ENCODE data around the gene PIGU.
"Not testable (repeated sequence)": the region's sequence is repeated elsewhere in the genome, so short reads cannot be mapped to it uniquely, and the experiment has no call there.

PIGU gene, protein sequence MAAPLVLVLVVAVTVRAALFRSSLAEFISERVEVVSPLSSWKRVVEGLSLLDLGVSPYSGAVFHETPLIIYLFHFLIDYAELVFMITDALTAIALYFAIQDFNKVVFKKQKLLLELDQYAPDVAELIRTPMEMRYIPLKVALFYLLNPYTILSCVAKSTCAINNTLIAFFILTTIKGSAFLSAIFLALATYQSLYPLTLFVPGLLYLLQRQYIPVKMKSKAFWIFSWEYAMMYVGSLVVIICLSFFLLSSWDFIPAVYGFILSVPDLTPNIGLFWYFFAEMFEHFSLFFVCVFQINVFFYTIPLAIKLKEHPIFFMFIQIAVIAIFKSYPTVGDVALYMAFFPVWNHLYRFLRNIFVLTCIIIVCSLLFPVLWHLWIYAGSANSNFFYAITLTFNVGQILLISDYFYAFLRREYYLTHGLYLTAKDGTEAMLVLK

DNA sequence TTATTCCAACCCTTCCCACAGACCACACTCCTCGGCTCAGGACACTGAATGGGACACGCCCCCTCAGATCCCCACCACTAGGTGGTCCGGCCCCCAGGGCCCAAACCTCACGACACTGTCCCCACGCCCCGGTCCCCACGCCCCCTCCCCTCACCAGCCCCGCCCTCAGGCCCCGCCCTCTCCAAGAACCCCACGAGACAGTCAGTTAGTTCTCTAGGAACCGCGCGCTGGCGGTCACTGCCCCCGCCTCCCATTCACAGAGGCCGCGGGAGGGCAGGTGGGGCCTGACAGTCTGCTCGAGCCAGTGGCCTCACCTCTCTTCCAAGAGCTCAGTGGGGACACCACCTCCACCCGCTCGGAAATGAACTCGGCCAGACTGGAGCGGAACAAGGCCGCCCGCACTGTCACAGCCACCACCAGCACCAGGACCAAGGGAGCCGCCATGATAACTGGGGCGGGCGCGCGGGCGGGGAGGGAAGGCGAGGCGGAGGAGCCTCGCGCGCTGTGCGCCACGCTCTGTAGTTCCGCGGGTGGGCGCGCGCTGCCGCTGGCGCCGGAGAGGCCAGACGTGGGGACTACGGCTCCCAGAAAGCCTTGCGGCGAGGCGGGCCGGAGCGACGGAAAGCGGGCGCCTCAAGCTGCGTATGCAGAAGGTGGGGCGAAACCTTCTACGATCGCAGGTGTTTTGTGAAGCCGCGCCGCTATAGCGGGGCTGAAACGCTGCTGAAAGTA, at the start of gene PIGU:
Gene PIGU (minus strand): TSS at position 451 of the 732 bp plus-strand sequence. CDS start 7 bp downstream, at position 444.
- DNase-seq: peak; percentile 95

- DNase-seq: no peak
Observed at GRCh38 chr20:34724172-34724571, 47.3 kb upstream of the PIGU start.

- peak; percentile 51 for DNase-seq
Observed at GRCh38 chr20:34722560-34722959, 45.7 kb upstream of the PIGU start.

DNA sequence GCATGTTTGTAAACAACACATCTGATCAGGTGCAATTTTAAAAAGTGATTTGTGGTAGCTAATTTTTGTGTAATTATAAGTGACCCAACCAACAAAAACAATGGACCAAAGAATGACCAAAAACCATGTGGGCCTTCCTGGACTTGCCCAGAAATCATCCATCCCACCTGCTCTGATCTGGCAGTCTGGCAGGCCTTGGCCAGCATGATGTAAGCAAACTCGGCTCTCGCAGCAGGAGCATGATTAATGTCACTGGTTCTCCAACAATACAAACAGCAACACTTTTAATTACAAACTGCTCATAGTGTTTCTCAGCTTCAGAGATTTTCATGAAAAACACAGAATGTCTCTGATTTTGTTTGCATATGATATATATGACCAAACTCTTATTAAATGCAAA, 43.4 kb upstream of the PIGU start:
- no peak for DNase-seq

DNA sequence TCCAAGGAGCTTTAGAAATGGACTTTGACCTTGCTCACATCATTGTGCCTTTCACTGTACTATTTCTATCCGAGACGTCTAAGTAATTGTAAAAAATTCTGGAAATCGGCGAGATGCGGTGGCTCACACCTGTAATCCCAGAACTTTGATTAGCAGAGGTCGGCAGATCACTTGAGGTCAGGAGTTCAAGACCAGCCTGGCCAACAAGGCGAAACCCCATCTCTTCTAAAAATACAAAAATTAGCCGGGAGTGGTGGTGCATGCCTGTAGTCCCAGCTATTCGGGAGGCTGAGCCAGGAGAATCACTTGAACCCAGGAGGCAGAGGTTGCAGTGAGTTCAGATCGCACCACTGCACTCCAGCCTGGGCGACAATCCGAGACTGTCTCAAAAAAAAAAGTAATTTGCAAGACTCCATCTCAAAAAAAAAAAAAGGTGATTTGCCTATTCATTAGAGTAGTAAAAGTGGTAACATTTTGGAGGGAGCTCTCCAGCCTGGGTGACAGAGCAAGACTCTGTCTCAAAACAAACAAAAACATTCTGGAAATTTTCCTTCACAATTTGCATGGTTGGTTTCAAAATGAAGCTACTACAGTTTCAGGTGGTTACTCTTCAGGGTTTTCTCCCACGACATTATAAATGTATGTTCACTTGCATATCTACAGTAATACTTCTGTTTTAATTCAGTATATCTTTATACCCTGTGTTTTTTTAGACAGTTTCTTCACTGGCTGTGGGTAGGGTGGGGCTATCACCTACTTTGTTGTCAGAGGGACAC, 42.5 kb upstream of the PIGU start:
- not testable (repeated sequence) for DNase-seq

GRCh38 chr20:34717230-34718095, 40.6 kb upstream of the PIGU start:
- DNase-seq: no peak

DNA sequence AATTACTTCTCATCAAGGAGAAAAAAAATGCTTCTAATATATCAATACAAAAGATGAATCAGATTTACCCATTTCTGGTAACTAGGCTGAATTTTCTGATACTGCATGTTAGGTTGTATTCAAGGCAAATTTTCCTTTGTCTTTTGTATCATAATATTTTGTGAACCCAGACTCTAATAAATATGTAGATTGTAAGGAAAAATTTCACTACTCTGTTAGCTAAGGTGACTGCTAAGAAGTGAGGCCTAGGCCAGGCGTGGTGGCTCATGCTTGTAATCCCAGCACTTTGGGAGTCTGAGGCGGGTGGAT, 40.0 kb upstream of the PIGU start:
- DNase-seq: no peak

- DNase-seq: peak; percentile 38
Observed at GRCh38 chr20:34715384-34715783, 38.5 kb upstream of the PIGU start.

DNA sequence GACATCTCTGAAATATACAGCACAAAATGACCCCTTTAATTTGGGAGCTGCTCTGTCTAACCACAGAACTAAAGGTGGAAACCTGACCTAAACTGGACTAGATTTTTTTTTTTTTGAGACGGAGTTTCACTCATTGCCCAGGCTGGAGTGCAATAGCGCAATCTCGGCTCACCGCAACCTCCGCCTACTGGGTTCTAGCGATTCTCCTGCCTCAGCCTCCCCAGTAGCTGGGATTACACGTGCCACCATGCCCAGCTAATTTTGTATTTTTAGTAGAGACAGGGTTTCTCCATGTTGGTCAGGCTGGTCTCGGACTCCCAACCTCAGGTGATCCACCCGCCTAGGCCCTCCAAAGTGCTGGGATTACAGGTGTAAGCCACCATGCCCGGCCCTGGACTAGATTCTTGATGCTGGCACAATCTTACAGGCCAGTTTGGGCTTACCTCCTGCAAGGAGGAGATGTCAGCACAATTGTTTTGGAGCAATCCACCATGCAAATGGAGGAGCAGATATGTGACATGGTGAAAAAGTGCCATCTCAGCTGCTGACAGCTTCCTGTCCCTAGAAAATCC, 37.1 kb upstream of the PIGU start:
- DNase-seq: not testable (repeated sequence)

DNA sequence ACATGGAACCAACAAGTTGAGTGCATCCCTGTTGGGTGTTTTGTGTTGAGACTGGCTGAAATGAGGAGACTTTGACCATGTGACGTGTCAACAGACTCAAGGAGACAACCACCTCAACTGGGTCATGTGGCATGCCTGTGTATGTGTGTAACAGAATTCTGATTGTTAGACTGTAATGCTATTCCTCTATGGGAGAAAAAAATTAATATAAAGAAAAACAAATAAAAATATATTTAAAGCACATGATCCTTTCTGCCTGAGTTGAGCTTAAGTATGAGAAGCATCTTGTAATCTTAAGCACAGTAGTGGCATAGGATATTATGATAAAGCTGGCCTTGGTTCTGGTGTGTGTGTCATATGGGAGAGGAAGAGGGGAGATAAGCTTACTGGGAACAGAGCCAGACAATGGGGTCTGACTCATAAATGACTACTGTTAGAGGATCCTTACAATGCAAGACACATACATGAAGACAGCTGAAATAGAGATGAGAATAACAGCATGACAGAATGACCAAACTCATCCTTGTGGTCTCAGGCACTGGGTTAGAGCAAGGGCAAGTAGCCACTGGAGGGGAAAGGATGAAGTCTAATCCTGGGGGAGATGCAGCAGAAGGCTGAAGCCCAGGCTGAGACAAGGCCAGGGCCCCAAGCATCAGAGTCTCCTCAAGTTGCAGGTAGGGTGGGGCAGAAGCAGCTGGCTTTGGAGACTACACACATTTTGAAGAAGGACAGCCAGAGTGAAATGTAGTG, 36.5 kb upstream of the PIGU start:
- DNase-seq: peak; percentile 99

DNA sequence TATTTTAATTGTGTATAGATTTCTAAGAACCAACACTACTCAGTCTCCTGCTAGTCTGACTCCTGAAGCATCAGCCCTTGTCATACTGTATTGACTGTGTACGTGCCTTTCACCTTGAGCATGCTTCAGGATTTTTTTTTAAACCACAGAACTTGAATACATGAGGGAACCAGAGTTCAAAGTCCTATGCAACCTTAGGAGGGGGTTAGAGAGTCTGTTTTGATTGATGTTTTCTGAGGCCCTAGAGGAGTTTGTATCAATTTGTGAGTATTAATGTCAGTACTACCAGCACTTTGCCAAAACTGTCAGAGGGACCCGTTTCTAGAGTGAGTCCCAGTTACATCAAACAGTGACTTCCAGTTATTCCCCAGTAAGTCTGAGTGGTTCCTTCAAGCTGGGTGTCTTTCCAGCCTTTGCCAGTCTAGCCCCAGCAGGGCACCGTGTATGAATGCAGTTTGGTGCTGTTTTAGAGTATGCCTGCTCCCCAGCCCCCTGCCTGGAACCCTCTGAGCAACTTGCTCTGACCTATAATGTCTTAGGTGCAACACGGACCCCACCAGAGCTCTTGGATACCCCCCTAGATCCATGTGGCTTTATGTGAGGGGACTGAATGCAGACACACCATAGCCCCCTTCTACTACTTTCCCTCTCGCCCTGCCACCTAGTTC, 35.8 kb upstream of the PIGU start:
- DNase-seq: no peak

GRCh38 chr20:34711813-34712430, 35.0 kb upstream of the PIGU start:
- DNase-seq: no peak

- DNase-seq: no peak
Observed at GRCh38 chr20:34710861-34711574, 34.1 kb upstream of the PIGU start.

DNA sequence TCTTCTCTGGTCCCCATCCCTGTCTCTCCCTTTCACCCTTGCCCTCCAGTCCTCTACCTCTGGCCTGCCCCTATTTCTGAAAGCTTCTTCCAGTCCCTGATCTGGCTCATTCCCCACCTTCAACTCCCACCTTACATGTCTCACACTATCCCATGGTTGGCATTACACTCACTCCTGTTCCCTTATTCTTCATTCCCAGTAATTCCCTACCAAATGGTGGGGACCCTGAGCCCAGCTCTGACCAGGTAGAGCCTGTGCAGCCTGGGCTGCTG, 33.6 kb upstream of the PIGU start:
- no peak for DNase-seq

- peak; percentile 79 for DNase-seq
Observed at GRCh38 chr20:34709831-34710567, 33.1 kb upstream of the PIGU start.

- DNase-seq: peak; percentile 93
Observed at GRCh38 chr20:34709044-34709830, 32.3 kb upstream of the PIGU start.

GRCh38 chr20:34708621-34709043, 31.7 kb upstream of the PIGU start:
- peak; percentile 57 for DNase-seq
